Myocyte (in vitro differentiated cells): ENCODE measurements around the gene CCDC85C. TPM values are rescaled to one million over a fixed set of nuclear protein-coding genes. Genes with fewer than 3 reads are reported as not detected.

ENCODE experiments used
- DNase-seq: peaks from one replicate; pipeline ENCODE4 v3.0.0-alpha.2; 2012; ENCODE audit warnings: low read depth
- total RNA-seq: library from RNA; depleted of rRNA; stranded (reverse); fragments of >200 nt; gene quantifications from 2 replicates; pipeline ENCODE4 v1.2.3, GENCODE V29; 2014

CCDC85C gene
- total RNA-seq, 1 donor from 2014 or later, result 3.2 TPM

DNA sequence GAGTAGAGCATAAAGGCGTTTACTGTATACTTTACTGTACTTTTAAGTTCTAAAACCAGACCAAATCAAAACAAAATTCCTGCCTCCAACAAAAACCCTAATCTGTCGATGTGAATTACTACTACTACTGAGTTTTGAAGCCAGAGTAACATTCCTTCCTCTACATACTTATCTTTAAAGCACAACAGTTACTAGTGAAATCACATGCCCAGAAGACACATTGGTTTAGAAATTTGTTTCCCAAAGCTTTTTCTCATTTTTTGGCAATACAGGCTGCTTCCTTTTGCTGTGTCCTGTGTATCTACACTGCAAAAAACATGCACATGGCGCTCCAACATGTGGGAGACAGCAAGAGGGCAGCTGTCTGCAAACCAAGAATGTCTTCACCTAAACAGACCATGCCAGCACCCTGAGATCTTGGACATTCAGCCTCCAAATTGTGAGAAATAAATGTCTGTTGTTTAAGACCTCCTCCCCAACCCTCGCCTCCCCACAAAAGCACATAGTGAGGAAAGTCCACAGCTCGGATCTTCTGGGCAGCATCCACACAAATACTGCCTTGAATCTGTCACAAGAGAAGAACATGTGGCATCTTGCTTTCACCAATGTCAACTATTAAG is 144.4 kb downstream of the CCDC85C start:
- DNase-seq, result no peak

DNA sequence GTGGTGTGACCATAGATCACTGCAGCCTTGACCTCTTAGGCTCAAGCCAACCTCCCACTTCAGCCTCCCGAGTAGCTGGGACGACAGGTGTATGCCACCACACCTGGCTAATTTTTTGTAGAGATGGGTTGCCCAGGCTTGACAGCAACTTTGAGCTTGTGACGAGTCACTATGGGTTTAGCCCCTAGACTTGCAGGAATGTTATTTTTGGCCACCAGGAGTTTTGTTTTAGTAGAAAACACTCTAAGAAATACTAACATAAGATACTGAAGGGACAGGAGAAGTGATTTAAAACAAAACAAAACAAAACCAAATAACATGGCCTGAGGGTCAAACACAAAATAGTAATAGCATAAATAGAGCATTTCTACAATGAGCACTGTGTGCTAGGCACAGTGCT is 149.8 kb downstream of the CCDC85C start:
- no peak for DNase-seq

DNA sequence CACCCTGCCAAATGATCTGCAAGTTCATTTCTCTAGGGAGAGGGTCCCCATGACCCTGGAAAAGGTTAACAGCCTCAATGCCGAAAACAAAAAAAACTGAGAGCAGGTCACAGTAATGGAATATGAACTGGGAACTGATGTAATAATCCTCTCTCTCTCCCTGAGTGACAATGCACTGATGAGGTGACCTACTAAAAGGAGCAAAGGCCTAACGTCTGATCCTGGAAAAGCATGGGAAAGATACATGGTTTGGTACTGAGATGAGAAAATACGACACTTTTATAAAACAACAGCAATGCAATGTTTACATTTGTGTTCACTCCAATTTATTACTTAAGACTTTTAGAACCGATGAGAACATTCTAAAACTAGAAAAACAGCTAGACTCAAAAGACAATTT is 151.0 kb downstream of the CCDC85C start:
- no peak for DNase-seq

DNA sequence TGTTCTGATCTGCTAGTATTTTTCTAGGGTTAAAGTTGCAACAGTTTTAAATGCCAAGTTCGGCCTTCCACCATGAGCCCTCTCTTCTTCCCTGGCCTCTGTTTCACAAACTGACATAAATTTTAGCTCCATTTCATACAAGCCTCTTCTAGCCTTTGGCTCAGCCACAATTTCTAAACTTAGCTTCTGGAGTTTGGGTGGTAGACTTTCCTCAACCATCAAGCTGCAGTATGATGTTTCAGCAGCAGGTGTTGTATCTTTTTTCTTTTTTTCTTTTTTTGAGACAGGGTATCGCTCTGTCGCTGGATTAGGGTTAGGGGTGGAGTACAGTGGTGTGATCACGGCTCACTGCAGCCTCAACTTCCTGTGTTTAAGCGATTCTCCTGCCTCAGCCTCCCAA is 152.8 kb downstream of the CCDC85C start:
- peak; percentile 63 for DNase-seq

GRCh38 chr14:99450266-99450665 is 153.7 kb downstream of the CCDC85C start:
- no peak for DNase-seq

Other genes with a start within 250 kb of the CCDC85C start
- gene SETD3, start 123.3 kb downstream of the CCDC85C start, total RNA-seq, result 118 and 149 TPM in 2 replicates
- 18.6 and 20.8 TPM in 2 replicates for gene CCNK, start 122.8 kb downstream of the CCDC85C start, total RNA-seq
- gene HHIPL1, start 40.9 kb upstream of the CCDC85C start, total RNA-seq, result 0.32 and 0.36 TPM in 2 replicates
- 2.2 and 2.8 TPM in 2 replicates for gene CYP46A1, start 80.1 kb upstream of the CCDC85C start, total RNA-seq
- gene EML1, start 189.2 kb upstream of the CCDC85C start, total RNA-seq, result 20.8 and 24.1 TPM in 2 replicates